OCI-LY7 (cell line): ENCODE data around the gene KCNA5.

Experiments
- EZH2phosphoT487 ChIP-seq: fragments of 200-600 bp; sonication (generic); IDR thresholded peaks from 2 replicates; pipeline ENCODE4 v1.6.1; 2018; ENCODE audit warnings: low read depth, borderline replicate concordance, mild to moderate bottlenecking, mixed run types, antibody characterized with exemption, low read length, moderate library complexity, mixed read lengths
- TF ChIP-seq, protein P1 (sequence below): fragments of 200-600 bp; sonication (generic); conservative IDR thresholded peaks from 2 replicates; pipeline ENCODE4 v1.5.1; 2014; ENCODE audit warnings: mild to moderate bottlenecking, antibody characterized with exemption, low read length, moderate library complexity, mixed read lengths

DNA sequence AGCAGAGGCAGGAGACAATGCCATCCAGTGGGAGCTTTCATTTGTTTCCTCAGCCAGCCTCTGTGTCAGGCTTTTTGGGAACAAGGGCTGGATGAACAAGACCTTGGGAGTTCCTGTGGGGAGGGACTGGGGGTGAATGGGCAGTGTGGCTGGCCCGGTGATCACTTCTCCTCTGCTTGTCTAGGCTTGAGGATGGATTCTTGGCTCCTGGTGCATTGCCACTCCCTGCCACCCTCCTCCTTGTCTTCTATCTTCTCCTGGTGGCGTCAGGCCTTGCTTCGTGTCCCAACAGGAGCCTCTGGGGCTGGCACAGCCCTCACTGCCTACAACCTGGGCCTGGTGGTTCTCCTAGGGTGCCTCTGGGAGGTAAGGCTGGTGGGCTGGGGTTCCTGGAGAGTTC, 25.0 kb upstream of the KCNA5 start:
- TF ChIP-seq, protein P1, sequence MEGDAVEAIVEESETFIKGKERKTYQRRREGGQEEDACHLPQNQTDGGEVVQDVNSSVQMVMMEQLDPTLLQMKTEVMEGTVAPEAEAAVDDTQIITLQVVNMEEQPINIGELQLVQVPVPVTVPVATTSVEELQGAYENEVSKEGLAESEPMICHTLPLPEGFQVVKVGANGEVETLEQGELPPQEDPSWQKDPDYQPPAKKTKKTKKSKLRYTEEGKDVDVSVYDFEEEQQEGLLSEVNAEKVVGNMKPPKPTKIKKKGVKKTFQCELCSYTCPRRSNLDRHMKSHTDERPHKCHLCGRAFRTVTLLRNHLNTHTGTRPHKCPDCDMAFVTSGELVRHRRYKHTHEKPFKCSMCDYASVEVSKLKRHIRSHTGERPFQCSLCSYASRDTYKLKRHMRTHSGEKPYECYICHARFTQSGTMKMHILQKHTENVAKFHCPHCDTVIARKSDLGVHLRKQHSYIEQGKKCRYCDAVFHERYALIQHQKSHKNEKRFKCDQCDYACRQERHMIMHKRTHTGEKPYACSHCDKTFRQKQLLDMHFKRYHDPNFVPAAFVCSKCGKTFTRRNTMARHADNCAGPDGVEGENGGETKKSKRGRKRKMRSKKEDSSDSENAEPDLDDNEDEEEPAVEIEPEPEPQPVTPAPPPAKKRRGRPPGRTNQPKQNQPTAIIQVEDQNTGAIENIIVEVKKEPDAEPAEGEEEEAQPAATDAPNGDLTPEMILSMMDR, result no peak
- TF ChIP-seq EZH2phosphoT487, result no peak
